Heart left ventricle (tissue), 16 donors: ENCODE data around the gene LTBP2. TPM values are rescaled to one million over a fixed set of nuclear protein-coding genes. Genes with fewer than 3 reads are reported as not detected.
A peak's percentile ranks its signal among the peaks of the same experiment; 100 is the strongest.

Experiments used
- ATAC-seq, 4 donors: fragments of 200-7000 bp; cut with Tn5 transposase; one replicate each; pipeline ENCODE4 v1.9.1; 2020 to 2022; ENCODE audit warnings: moderate library complexity in 4 of 4, mild to moderate bottlenecking in 3 of 4, moderate number of reproducible peaks in 1 of 4
- DNase-seq, 5 donors: peaks; one replicate each; pipeline ENCODE4 v3.0.0-alpha.2; 2020
- H3K27ac ChIP-seq, 12 donors: fragments of 200-600 bp; sonication (generic) in 4 of 12; one replicate each; pipeline versions ENCODE4 v1.5.0 to v1.8.0; 2016 to 2022; ENCODE audit warnings: mild to moderate bottlenecking in 2 of 12
- H3K27me3 ChIP-seq, 9 donors: fragments of 200-600 bp; sonication (generic) in 2 of 9; one replicate each; pipeline versions ENCODE4 v1.5.1 to v1.8.0; 2016 to 2022; ENCODE audit warnings: mild to moderate bottlenecking in 3 of 9
- H3K36me3 ChIP-seq, 9 donors: fragments of 200-600 bp; sonication (generic) in 2 of 9; one replicate each; pipeline versions ENCODE4 v1.5.0 to v1.8.0; 2018 to 2022; ENCODE audit warnings: mild to moderate bottlenecking in 2 of 9
- H3K4me1 ChIP-seq, 12 donors: fragments of 200-600 bp; sonication (generic) in 4 of 12; one replicate each; pipeline versions ENCODE4 v1.5.0 to v1.8.0; 2016 to 2022; ENCODE audit warnings: mild to moderate bottlenecking in 3 of 12
- H3K4me3 ChIP-seq, 12 donors: fragments of 200-600 bp; sonication (generic) in 4 of 12; one replicate each; pipeline versions ENCODE4 v1.5.0 to v1.8.0; 2017 to 2022; ENCODE audit warnings: mild to moderate bottlenecking in 9 of 12, moderate library complexity in 4 of 12
- H3K9me3 ChIP-seq, 12 donors: fragments of 200-600 bp; sonication (generic) in 4 of 12; one replicate each; pipeline versions ENCODE4 v1.5.0 to v1.8.0; 2016 to 2022; ENCODE audit warnings: mild to moderate bottlenecking in 1 of 12
- POLR2A ChIP-seq, 2 donors: fragments of 450-650 bp; IDR thresholded peaks; one replicate each; pipeline ENCODE4 v1.6.1; 2017; ENCODE audit warnings: antibody characterized with exemption in 2 of 2, mild to moderate bottlenecking in 2 of 2, moderate library complexity in 2 of 2
- WGBS, 4 donors: extraction: QIAGEN DNeasy Blood & Tissue Kit in 2 of 4; methylation state at CpG; one replicate each; pipeline versions ENCODE4 v1.1.5 to v1.1.7; 2013 to 2018; 5-methylcytosine and 5-hydroxymethylcytosine counted together
- intact Hi-C, 10 donors: fragments of 100-400 bp; cut with DNase I; formaldehyde crosslinking; loops; one replicate each; pipeline versions ENCODE4 v1.11.1 to v1.14.2; 2022
- polyA plus RNA-seq, 2 donors: library from polyadenylated mRNA; stranded (reverse); fragments of 200-250 nt; gene quantifications; one replicate each; pipeline ENCODE4 v1.2.3, GENCODE V29; 2013
- total RNA-seq, 9 donors: library from RNA; depleted of rRNA in 2 of 9; stranded (reverse); fragments of >200 nt in 2 of 9; fragmentation: NEBNext Ultra II Directional in 3 of 9; extraction: Animal tissue kit (Norgen Biotek cat#: 25700) in 3 of 9; gene quantifications; one replicate each; pipeline versions ENCODE4 v1.1.0 to v1.2.4, GENCODE V29; 2016 to 2023
- TF ChIP-seq, protein P1 (sequence below), 12 donors: fragments of 200-600 bp; sonication (generic) in 4 of 12; IDR thresholded peaks; one replicate each; pipeline versions ENCODE4 v1.5.0 to v1.8.0; 2018 to 2022; ENCODE audit warnings: antibody characterized with exemption in 12 of 12, mild to moderate bottlenecking in 5 of 12
- donor health status: ischemic (EF 13 %, LVEDD 7.1; RV severe dilation, severe dysfunction).
- donor health status: healthy with polysubstance abuse.
- donor health status: DM: no; HTN: yes; CAD: no.
- donor health status: DM: no; HTN: no; CAD: no.
- donor health status: ischemic (EF 25% LVEDD 6.9; RV normal size, moderate dysfunction).
- donor health status: ischemic (EF 25% LVEDD 5.7; RV mildly dilated, moderate dysfunction).
- donor health status: healthy.
- donor health status: DM: yes; HTN: yes; CAD: no.
- donor health status: ischemic (EF 35%, LVEDD 5.7; RV mildly dilated, moderate dysfunction).
- donor health status: nonischemic (EF 11% LVEDD 7.7; RV severe dilation, severe dysfunction).
- donor health status: DM: yes; HTN: yes; CAD: no.
- donor health status: PGD.
- donor health status: ischemic (EF 29% LVEDD 5.4; RV normal size, mild dysfunction).
- donor health status: nonischemic (EF 23%, LVEDD 6.1; RV moderate dilation, normal function).

Gene LTBP2
- total and polyA plus RNA-seq, 11 donors, result 4.0 to 69.1 (median 29.5) TPM

DNA sequence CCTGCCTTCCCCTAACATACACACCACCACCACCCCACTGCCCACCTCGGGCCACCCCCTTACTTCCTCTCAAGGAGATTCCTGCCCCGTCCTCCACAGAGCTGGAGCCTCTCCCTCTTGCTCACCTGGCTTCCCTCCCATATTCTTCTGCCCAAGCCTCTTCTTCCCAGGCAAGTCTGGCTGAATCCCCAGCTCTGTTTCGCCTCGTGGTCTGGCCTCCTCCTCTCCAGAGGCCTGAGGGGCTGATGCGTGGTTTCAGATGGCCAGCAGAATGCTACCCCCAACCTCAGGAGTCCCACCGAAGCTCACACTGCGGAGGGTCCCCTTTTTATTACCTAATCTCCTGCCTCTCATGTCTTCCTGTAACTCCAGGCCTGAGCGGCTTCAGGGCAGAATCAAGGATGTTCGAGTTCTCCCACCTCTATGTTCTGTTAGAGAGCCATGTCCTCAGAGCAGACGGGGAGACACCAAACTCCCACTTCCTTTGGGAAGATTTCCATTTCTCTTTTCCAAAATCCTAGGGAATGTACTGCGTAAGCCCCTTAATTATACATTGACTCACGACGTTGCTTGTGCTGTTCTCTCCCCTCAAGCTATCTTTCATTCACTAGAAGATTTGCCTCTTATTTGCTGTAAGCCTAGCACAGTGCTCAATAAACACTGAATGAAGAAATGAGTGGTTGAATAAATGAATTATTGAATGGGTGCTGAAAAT lies 33.9 kb upstream of the LTBP2 start:
- Histone ChIP-seq H3K4me1 (peaks cover 0 to 44% (median 9%) of the 10 kb centered on the region in 12 donors), H3K9me3 (no peaks in the 10 kb centered on the region), H3K4me3 (no peak overlapping the region), H3K27ac (peak overlapping the region in 7 of 12 donors; percentile 8 to 69 (median 55)), H3K36me3 (no peaks in the 10 kb centered on the region), H3K27me3 (no peaks in the 10 kb centered on the region)
- TF ChIP-seq, protein P1, sequence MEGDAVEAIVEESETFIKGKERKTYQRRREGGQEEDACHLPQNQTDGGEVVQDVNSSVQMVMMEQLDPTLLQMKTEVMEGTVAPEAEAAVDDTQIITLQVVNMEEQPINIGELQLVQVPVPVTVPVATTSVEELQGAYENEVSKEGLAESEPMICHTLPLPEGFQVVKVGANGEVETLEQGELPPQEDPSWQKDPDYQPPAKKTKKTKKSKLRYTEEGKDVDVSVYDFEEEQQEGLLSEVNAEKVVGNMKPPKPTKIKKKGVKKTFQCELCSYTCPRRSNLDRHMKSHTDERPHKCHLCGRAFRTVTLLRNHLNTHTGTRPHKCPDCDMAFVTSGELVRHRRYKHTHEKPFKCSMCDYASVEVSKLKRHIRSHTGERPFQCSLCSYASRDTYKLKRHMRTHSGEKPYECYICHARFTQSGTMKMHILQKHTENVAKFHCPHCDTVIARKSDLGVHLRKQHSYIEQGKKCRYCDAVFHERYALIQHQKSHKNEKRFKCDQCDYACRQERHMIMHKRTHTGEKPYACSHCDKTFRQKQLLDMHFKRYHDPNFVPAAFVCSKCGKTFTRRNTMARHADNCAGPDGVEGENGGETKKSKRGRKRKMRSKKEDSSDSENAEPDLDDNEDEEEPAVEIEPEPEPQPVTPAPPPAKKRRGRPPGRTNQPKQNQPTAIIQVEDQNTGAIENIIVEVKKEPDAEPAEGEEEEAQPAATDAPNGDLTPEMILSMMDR (IDR thresholded peaks at IDR 0.05), result no peak
- no peak for TF ChIP-seq POLR2A (IDR thresholded peaks at IDR 0.05)
- intact Hi-C loops, result loop anchor here in 1 of 10 donors (5.0 kb wide), 1 partner anchor 34 kb away; the partner anchor contains the start of gene LTBP2
- ATAC-seq, result peak in 1 of 4 donors; percentile 13
- WGBS, 4 donors, result 68 to 77% (median 71%) methylated on average over 13 of the region's 13 CpGs
- DNase-seq, result no peak

DNA sequence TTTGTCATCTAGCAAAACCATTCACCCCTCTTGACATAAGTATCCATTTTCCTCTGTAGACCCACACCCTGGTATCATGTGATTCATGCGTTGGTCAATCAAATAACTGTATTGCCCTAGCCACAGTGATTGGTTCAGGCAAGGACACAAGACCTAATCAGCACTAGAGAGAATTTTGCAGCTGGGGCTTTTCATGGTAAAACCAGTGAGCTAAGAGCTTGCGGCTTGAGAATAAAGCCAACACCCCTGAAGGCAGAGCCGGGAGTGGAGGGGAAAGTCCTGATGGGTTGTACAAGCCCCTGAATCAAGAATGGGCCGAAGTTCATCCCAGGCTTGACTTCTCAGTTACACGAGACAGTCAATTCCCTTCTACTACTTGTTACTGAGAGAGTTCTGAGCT lies 33.2 kb upstream of the LTBP2 start:
- Histone ChIP-seq H3K27ac (peak overlapping the region in 6 of 12 donors; percentile 8 to 69 (median 58)), H3K9me3 (no peaks in the 10 kb centered on the region), H3K4me1 (peaks cover 0 to 42% (median 9%) of the 10 kb centered on the region in 12 donors), H3K4me3 (no peak overlapping the region), H3K27me3 (no peaks in the 10 kb centered on the region), H3K36me3 (no peaks in the 10 kb centered on the region)
- TF ChIP-seq, protein P1 (IDR thresholded peaks at IDR 0.05), result no peak
- TF ChIP-seq POLR2A (IDR thresholded peaks at IDR 0.05), result no peak
- ATAC-seq, result peak in 3 of 4 donors; percentile 39 to 64 (median 47)
- intact Hi-C loops, result loop anchor here in 1 of 10 donors (5.0 kb wide), 1 partner anchor 33 kb away; the partner anchor contains the start of gene LTBP2
- no peak for DNase-seq
- WGBS, 4 donors, result 69 to 75% (median 70%) methylated on average over 4 to 5 of the region's 5 CpGs

DNA sequence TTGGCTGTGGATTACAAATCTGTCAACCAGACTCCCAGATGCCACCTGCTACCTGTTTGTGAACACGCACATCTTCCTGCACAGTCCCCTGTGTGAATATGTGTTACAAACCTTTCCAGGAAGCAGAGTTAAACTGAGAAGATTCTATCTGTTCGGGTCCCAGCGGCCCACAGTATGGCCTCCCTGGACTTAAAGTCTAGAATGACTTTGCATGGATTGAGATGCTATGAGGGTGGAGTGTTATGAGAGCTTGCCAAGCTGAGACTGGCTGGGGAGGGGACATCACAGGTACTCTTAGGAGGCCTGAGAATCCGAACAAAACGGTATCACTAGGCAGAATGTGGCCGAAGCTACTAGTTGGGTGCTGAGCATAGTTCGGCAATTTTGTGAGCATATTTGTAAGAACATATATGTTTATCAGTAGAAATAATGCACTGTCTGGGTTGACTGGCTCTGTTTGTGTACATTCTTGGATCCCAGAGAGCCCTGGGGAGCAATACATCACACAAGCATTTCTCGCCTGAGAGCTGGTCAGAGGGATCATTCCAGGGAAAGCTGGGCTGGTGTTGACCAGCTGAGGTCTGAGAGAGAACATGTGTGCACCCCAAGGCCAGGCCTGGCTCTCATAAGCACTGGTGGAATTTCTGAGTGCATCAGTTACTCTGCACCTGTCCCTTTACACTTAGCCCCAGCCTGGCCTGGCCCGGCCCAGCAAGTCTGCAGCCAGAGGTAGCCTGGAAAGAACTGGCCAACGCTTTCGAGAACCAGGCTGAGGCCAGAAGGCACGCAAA lies 29.8 kb upstream of the LTBP2 start:
- Histone ChIP-seq H3K9me3 (no peaks in the 10 kb centered on the region), H3K36me3 (no peaks in the 10 kb centered on the region), H3K4me3 (no peak overlapping the region), H3K27ac (peak overlapping the region in 4 of 12 donors; percentile 6 to 61 (median 36)), H3K27me3 (no peaks in the 10 kb centered on the region), H3K4me1 (peaks cover 0 to 31% (median 6%) of the 10 kb centered on the region in 12 donors)
- WGBS, 4 donors, result 77 to 88% (median 81%) methylated on average over 12 of the region's 12 CpGs
- intact Hi-C loops, result no loop called here
- ATAC-seq (peak; percentile 34 to 71 (median 56)), DNase-seq (peak in 3 of 5 donors; percentile 51 to 69 (median 58))
- TF ChIP-seq, protein P1 (IDR thresholded peaks at IDR 0.05), result no peak
- TF ChIP-seq POLR2A (IDR thresholded peaks at IDR 0.05), result no peak

DNA sequence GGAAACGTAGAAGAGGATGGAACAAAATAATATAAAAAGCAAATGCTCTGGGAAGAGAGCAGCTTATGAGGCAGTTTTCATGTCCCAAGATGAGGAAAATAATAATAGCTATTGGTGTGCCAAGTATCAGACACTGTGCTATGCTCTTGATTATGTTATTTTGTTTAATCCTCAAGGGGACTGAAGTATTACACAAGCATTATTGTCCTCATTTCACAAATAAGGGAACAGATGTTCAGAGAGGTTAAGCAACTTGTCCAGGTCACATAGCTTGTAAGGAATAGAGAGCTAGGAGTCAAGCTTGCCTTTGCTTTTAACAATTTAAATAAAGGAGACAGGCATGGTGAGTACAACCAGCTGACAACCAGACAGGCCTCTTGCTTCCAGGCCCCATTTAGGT lies 26.9 kb upstream of the LTBP2 start:
- intact Hi-C loops, result no loop called here
- Histone ChIP-seq H3K9me3 (no peaks in the 10 kb centered on the region), H3K4me3 (no peak overlapping the region), H3K4me1 (peaks cover 0 to 21% (median under 1%) of the 10 kb centered on the region in 12 donors), H3K36me3 (no peaks in the 10 kb centered on the region), H3K27ac (peak overlapping the region in 5 of 12 donors; percentile 11 to 58 (median 22)), H3K27me3 (no peaks in the 10 kb centered on the region)
- TF ChIP-seq, protein P1 (IDR thresholded peaks at IDR 0.05), result no peak
- TF ChIP-seq POLR2A (IDR thresholded peaks at IDR 0.05), result no peak
- no peak for DNase-seq
- peak; percentile 13 to 60 (median 37) for ATAC-seq
- WGBS, 4 donors, result 63 to 78% (median 76%) methylated on average over 1 of the region's 1 CpG
